Testis (tissue), 3 donors: ENCODE data around the gene ADAM8. TPM values are rescaled to one million over a fixed set of nuclear protein-coding genes. Genes with fewer than 3 reads are reported as not detected.

Experiments used
- DNase-seq: peaks from one replicate; pipeline ENCODE4 v3.0.0-alpha.2; 2019
- H3K27ac ChIP-seq, 2 donors: fragments of 200-600 bp; sonication (generic); one replicate each; pipeline ENCODE4 v1.5.1; 2019
- H3K27me3 ChIP-seq: fragments of 200-600 bp; sonication (generic); one replicate; pipeline ENCODE4 v1.5.1; 2019
- H3K36me3 ChIP-seq: fragments of 200-600 bp; sonication (generic); one replicate; pipeline ENCODE4 v1.5.1; 2017; ENCODE audit warnings: low read depth; ENCODE audit errors: missing control alignments
- H3K4me1 ChIP-seq: fragments of 200-600 bp; sonication (generic); one replicate; pipeline ENCODE4 v1.5.1; 2019
- H3K4me3 ChIP-seq, 2 donors: fragments of 200-600 bp; sonication (generic); one replicate each; pipeline ENCODE4 v1.5.1; 2017 to 2019
- H3K9me3 ChIP-seq: fragments of 200-600 bp; sonication (generic); one replicate; pipeline ENCODE4 v1.5.1; 2017
- POLR2A ChIP-seq: fragments of 450-650 bp; IDR thresholded peaks from one replicate; pipeline ENCODE4 v1.6.1; 2017; ENCODE audit warnings: antibody characterized with exemption, mild to moderate bottlenecking, moderate library complexity
- WGBS, 2 donors: methylation state at CpG; one replicate each; pipeline ENCODE4 v1.1.5; 2018; 5-methylcytosine and 5-hydroxymethylcytosine counted together
- intact Hi-C: fragments of 100-400 bp; cut with DNase I; formaldehyde crosslinking; loops from one replicate; pipeline ENCODE4 v1.15.1; 2023; ENCODE audit warnings: low total_unique reads
- polyA plus RNA-seq: library from polyadenylated mRNA; stranded (reverse); fragments of 350-450 nt; fragmentation: Illumina TruSeq; extraction: RNeasy Lipid Tissue Mini Kit (QIAGEN cat#74804); gene quantifications from one replicate; pipeline ENCODE4 v1.2.3, GENCODE V29; 2014; ENCODE audit warnings: low read depth, low replicate concordance; ENCODE audit not compliant: insufficient read depth
- total RNA-seq, 2 donors: library from RNA; depleted of rRNA; stranded (reverse); fragments of >200 nt; gene quantifications; one replicate each; pipeline ENCODE4 v1.2.3, GENCODE V29; 2016
- TF ChIP-seq, protein P1 (sequence below), 3 experiments: fragments of 450-650 bp in 2 of 3; fragments of 200-600 bp in 1 of 3; sonication (generic) in 1 of 3; IDR thresholded peaks; one replicate each; pipeline ENCODE4 v1.5.1; 2016 to 2019; ENCODE audit warnings: antibody characterized with exemption in 3 of 3, mild to moderate bottlenecking in 2 of 3, moderate library complexity in 1 of 3

ADAM8 gene
- total and polyA plus RNA-seq, 3 donors from 2014 or later: 3.5 to 14.6 (median 12.8) TPM

DNA sequence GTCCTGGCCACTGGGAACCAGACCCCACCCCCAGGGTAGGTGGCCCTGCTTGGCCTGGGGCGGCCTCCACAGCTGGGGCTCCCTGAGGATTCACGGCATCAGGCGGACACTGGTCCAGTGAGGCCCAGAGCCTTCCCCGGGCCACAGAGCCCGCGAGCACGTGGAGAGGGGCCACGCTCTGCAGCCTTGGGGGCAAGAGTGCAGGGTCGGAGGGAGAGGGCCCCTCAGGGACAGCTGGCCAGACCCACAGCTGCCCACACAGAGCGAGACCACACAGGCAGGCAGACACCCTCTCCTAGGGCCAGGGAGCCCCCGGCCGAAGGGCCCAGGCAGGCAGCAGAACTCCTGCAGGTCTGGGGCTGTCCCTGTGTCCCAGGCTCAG, 28.3 kb downstream of the ADAM8 start:
- intact Hi-C loops: no loop called here
- DNase-seq: no peak
- Histone ChIP-seq H3K36me3 (no peaks in the 10 kb centered on the region), H3K4me3 (no peak overlapping the region), H3K4me1 (peaks cover 46% of the 10 kb centered on the region), H3K27me3 (no peaks in the 10 kb centered on the region), H3K27ac (peak overlapping the region; percentile 69 to 80), H3K9me3 (no peaks in the 10 kb centered on the region)
- WGBS, 2 donors: 60 to 68% methylated on average over 1 to 4 of the region's 12 CpGs
- TF ChIP-seq POLR2A: no peak
- TF ChIP-seq, protein P1, sequence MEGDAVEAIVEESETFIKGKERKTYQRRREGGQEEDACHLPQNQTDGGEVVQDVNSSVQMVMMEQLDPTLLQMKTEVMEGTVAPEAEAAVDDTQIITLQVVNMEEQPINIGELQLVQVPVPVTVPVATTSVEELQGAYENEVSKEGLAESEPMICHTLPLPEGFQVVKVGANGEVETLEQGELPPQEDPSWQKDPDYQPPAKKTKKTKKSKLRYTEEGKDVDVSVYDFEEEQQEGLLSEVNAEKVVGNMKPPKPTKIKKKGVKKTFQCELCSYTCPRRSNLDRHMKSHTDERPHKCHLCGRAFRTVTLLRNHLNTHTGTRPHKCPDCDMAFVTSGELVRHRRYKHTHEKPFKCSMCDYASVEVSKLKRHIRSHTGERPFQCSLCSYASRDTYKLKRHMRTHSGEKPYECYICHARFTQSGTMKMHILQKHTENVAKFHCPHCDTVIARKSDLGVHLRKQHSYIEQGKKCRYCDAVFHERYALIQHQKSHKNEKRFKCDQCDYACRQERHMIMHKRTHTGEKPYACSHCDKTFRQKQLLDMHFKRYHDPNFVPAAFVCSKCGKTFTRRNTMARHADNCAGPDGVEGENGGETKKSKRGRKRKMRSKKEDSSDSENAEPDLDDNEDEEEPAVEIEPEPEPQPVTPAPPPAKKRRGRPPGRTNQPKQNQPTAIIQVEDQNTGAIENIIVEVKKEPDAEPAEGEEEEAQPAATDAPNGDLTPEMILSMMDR (IDR thresholded peaks at IDR 0.05): no peak

DNA sequence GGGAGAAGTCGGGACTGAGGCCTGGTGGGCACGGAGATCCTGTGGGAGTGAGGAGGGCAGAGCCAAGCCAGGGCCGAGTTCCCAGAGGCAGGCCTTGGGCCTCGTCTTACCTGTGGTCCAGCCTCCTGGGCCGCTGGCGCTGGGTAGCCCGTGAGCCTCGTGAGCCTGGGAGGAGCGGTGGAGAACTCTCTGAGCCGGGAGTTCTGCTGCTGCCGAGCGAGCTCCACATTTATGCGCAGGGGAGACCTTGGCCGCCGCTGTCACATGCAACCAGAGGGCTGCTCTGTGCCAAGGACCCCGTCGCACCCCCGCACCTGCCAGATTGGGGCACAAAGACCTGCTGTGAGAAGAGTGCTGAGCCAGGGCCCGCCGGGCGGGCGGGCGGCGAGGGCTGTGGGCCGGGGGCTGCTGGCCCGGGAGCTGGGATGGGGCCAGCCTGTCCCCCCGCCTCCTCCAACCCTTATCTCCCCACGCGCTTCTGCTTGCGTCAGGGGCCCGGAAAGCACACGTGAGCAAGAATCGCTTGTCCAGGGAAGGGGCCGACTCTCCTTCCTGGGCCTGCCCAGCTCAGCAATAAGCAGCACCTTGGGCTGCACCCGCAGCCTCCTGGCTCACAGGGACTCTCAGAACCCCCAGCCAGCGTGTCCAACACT, 28.9 kb downstream of the ADAM8 start:
- peak overlapping the region; percentile 22 to 63 for H3K4me3 ChIP-seq
- intact Hi-C loops: no loop called here
- peaks cover 42% of the 10 kb centered on the region for H3K4me1 ChIP-seq
- peak; percentile 96 for DNase-seq
- no peaks in the 10 kb centered on the region for H3K9me3 ChIP-seq
- H3K27ac ChIP-seq: peak overlapping the region; percentile 69 to 80
- no peaks in the 10 kb centered on the region for H3K36me3 ChIP-seq
- no peaks in the 10 kb centered on the region for H3K27me3 ChIP-seq
- WGBS, 2 donors: 30 to 80% methylated on average over 2 to 34 of the region's 36 CpGs
- TF ChIP-seq, protein P1 (IDR thresholded peaks at IDR 0.05): no peak
- TF ChIP-seq POLR2A: no peak

DNA sequence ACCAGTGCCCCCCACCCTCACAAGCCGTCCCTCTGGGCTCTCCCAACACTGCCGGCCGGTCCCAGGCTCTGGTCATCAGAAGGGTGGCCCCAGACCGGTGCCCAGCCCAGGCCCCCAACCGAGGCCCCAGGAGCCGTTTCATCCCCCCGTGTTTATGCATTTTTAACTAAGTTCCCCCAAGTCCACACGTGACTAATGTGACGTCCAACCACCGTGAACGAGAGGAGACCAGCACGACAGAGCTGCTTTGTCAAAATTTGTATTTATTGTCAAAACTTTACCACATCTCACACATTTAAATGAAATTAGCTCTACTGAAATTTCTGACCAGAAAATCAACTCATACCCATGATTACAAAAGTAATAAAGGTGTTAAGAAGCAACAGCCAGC, 30.4 kb downstream of the ADAM8 start:
- Histone ChIP-seq H3K36me3 (no peaks in the 10 kb centered on the region), H3K9me3 (no peaks in the 10 kb centered on the region), H3K4me1 (peaks cover 27% of the 10 kb centered on the region), H3K4me3 (peak overlapping the region in 1 of 2 donors; percentile 63), H3K27ac (no peak overlapping the region), H3K27me3 (no peaks in the 10 kb centered on the region)
- TF ChIP-seq, protein P1 (IDR thresholded peaks at IDR 0.05): no peak
- TF ChIP-seq POLR2A: no peak
- intact Hi-C loops: no loop called here
- WGBS, 2 donors: 57 to 77% methylated on average over 8 to 12 of the region's 12 CpGs
- no peak for DNase-seq

DNA sequence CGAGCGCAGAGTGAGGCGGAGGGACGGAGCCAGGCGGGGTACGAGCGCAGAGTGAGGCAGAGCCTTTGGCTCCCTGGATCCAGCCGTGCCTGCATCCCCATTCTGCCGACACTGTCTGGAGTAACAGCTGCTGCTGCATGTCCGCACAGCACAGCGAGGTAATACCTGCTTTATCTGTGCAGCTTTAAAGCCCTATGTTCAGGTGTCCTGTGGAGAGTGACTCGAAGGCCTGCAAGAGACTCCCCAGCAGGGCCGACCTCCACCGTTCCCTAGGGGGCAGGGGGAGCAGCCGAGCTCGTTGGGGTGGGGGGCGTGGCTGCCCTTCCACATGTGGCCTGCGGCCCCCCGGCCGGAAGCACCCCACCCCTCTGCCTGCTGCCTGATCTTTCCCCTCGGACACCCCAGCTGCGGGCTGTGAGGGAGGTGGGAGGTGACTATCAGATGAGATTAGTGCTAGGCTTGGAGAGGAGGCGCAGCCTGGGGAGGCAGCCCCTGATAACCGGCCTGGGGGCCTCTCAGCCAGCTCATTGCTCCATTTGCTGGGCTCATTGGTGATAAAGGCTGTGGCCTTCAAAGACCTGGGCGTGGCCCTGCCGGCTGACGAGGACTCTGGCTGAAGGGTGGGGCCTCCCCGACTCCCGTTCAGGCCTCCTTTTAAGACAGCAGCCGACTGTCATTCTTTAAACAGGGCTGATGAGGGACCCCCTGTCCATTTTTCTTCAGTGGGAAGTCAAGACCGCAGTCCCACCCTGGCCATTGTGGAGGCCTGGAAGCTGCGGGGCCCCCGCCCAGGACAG, 31.0 kb downstream of the ADAM8 start:
- Histone ChIP-seq H3K27me3 (no peaks in the 10 kb centered on the region), H3K27ac (no peak overlapping the region), H3K9me3 (no peaks in the 10 kb centered on the region), H3K36me3 (no peaks in the 10 kb centered on the region), H3K4me3 (peak overlapping the region in 1 of 2 donors; percentile 63), H3K4me1 (peaks cover 24% of the 10 kb centered on the region)
- 68 to 89% methylated on average over 13 to 33 of the region's 33 CpGs for WGBS, 2 donors
- intact Hi-C loops: no loop called here
- peak; percentile 95 for DNase-seq
- TF ChIP-seq POLR2A: no peak

DNA sequence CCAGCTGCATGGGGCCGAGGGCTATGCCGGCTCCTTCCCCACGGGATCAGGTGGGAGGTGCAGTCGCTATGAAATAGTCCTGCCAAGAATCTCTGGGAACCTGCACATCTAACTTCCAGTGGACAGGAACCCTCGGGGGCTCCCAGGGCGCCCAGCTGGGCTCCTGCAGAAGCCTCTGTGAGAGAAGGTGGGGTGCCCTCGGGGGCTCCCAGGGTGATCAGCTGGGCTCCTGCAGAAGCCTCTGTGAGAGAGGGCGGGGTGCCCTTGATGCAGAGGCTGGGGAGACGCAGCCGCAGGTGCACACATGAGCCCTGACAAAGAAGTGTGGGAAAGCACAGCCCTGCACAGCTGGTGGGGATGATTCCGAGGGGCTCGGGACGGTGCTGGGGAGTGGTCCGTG, 33.1 kb downstream of the ADAM8 start:
- Histone ChIP-seq H3K27ac (no peak overlapping the region), H3K4me3 (no peak overlapping the region), H3K27me3 (no peaks in the 10 kb centered on the region), H3K4me1 (peaks cover 6% of the 10 kb centered on the region), H3K9me3 (no peaks in the 10 kb centered on the region), H3K36me3 (no peaks in the 10 kb centered on the region)
- TF ChIP-seq, protein P1 (IDR thresholded peaks at IDR 0.05): no peak
- no peak for TF ChIP-seq POLR2A
- 71% methylated on average over 10 to 14 of the region's 14 CpGs for WGBS, 2 donors
- no peak for DNase-seq
- intact Hi-C loops: no loop called here
